IPS-11a (cell line): ENCODE results near the gene CDC42EP1.
A peak's percentile ranks its signal among the peaks of the same experiment; 100 is the strongest.

Experiments
- H3K4me3 ChIP-seq: one replicate; pipeline ENCODE4 v1.5.1; 2013; ENCODE audit warnings: low read depth, low read length, control low read depth

Gene CDC42EP1

DNA sequence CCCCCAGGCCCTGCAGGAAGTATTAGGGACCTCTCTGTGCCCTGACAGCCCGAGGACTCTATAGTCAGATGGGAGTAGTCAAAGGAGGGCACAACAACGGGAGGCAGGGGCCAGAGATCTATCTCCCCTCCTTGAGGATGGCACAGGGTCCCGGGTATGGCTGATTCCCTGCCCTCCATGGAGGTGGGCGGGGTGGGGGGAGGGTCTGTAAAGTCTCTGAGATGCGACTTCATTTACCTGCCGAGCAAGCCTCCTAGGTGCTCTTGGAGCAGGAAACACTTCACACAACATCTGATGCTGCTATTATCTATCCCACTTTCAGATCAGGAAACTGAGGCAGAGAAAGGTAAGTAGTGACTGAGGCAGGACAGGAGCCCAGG, 769 bp upstream of the CDC42EP1 start:
- H3K4me3 ChIP-seq: no peak overlapping the region

DNA sequence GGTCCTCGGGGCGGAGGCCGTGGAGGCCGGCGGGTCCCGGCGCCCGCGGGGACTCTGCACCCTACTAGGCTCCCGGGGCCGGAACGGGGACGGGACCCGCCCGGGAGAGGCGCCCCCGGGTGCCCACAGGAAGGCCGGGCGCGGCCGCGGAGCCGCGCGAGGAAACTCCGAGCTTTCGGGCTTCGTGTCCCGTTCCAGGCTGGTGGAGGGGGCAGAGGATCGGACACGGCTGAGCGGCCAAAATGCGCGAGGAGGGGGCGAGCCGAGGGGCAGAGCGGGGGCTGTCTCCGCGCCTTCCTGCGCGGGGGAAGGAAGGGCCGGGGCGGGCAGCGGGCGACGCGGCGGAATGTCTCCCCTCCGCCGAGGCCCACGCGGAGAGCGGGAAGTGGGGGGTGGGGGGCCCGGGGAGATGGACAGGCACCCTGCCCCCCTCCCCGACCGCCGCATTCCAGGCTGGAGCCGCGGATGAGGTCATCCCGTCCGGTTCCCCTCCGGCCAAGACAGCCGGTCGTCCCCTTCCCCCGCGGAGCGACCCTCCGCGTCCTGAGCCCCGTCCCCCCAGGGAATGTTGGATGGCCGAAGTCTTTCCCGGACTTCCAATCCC, 430 bp downstream of the CDC42EP1 start:
- H3K4me3 ChIP-seq: peak overlapping the region; percentile 54

DNA sequence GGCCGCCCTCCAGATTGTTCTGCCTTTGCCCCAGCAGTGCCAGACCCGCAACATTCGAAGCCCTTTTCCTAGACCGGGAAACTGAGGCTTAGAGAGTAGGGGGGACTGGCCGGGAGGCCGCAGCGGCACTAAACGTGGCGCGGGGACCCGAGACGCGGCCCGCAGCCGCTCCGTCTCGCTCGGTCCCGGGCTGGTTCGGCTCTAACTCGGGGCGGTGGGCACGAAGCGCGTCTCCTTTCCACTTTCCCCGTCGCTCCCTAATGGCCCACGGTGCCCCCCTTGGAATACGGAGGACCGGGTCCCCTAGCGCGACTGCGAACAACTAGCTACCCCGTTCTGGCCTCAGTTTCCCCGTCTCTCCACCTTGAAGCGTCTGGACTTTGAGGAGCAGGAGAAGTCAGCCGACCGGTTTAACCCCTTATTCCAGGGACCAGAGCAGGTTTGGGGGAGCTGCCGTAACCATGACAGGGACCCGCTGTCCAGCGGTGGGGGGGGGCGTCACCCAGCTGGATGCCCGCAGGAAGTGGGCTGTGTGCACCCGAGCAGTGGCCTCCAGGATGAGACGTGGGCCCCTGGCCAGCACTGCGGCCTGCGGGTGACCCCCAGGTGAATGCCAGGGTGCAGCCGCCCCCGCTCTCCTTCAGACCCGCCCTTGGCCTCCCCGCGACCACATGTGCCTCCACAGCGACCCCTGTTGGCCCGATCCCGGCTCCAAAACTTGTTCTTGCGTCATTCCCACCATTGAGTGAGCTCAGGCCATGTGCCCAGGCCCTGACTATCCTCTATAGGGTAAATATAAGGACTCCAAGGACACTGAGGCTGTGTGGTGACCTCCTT, 1.1 kb downstream of the CDC42EP1 start:
- peak overlapping the region; percentile 54 for H3K4me3 ChIP-seq

DNA sequence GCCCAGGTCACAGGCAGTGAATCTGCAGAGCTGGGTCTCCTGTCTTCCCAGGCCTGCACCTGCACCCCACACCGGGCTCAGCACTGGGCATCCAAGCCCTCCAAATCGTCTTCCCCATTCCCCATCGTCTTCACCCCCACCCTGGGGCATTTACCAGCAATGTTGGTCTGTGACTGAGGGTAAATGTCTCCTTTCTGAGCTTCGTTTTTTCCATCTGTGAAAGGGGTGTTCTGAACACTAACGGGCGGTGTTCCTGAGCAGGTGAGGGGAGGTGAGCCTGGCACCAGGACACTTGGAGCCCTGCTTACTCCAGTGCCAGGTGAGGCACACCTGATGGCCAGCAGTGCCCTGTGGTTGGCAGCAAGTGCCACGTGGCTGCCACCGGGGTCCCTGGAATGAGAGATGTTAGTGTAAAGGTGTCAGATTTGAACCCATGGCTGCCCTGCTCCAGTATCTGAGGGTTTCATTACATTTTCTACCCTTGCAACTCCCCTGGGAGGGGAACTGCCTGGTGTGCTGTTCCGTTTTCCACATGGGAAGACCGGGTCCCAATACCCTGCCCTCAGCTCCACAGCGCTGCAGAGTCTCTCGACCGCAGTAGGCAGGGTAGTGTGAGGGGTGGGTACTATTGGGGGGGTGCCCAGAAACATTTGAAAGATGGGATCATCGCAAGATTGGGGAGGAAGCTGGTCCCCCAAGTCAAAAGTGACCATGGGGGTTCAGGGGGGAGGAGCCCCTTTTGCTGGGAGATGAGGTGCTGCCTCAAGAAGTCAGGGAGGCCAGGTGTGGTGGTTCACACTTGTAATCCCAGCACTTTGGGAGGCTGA, 2.0 kb downstream of the CDC42EP1 start:
- no peak overlapping the region for H3K4me3 ChIP-seq

DNA sequence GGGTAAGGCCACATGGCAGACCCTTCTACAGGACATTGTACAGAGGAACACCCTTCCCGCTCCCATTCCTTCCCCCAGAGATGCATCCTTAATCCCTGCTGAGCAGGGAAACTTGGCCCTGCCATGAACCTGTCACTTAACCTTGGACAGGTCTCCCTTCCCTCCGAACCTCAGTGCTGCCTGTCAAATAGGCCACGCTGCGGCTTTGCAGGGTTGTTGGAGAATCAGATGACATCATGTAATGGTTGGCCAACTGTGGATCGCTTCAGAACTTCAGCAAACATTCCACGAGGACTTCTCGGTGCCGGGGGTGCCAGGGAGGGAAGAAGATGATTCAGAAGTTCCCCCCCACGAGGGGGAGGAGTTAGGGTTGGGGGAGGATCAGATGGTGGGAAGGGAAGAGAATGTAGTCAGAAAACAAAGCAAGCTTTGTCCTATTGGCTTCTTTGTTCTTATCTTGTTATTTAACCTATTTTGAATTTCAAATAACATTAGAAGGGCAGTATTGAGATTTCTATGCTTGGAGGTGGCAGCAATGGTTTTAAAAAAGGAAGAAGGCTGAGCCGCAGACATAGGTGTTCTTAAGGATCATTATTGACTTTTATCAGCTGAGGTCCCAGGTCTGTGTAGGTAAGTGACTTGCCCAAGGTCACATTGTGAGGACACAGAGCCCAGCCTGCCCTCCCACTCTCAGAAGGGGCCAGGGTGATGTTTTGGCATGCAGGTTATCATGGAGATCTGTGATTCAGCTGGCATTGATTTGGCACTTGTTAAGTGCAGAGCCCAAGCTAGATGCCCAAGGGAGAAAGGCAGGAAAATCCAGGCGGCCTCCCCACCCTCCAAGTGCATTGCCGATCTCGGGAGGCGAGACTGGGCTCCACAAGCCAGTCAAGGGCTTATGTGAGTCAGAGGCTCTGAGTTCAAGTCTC, 3.1 kb downstream of the CDC42EP1 start:
- H3K4me3 ChIP-seq: no peak overlapping the region

DNA sequence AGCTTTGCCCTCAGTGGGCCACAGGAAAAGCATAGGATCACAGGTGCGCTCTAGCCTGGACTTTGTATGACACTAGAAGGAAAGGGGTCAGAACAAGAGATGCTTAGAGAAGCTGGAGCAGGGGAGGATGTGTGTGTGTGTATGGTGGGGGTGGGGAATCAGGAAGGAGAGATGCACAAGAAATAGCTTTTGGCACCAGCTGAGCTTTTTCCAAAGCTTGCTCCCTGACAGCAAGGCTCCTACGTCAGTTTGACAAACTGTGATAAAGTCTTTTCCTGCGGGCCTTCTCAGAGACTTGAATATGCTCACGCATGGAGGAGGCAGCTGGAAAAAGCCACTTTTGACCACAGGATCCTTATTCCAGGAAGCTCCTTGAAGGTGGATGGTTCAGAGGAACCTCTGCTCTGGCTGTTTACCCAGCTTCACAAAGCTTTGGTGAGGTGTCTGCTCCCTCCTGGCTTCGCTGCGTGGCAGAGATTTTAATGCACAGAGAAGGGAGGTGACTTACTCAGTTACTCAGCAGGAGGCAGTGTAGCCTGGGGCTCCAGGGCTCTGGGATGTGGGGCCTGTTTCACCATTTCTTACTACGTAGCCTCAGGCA, 3.9 kb downstream of the CDC42EP1 start:
- no peak overlapping the region for H3K4me3 ChIP-seq

DNA sequence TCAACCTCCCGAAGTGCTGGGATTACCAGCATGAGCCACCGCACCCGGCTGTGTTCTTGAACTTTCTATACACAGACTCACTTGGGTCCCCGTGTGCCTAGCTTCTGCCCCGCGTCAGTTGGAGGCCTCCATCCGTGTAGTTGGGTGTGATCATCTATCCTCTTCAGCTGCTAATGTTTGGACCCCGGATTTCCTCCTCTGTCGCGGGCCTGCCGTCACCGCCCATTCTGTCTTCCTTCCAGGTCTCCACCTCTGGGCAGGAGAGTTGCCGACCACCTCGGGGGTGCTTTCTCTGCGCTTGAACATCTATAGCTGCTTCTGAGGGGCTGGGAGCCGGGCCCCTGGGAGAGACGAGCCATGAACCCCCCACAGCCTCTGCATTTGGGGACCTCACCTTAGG, 5.5 kb downstream of the CDC42EP1 start:
- H3K4me3 ChIP-seq: no peak overlapping the region

DNA sequence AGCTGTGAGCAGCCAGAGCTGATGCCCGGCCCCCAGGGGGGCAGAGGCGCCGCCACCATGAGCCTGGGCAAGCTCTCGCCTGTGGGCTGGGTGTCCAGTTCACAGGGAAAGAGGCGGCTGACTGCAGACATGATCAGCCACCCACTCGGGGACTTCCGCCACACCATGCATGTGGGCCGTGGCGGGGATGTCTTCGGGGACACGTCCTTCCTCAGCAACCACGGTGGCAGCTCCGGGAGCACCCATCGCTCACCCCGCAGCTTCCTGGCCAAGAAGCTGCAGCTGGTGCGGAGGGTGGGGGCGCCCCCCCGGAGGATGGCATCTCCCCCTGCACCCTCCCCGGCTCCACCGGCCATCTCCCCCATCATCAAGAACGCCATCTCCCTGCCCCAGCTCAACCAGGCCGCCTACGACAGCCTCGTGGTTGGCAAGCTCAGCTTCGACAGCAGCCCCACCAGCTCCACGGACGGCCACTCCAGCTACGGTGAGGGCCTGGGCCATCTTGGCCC, 6.1 kb downstream of the CDC42EP1 start:
- H3K4me3 ChIP-seq: no peak overlapping the region

DNA sequence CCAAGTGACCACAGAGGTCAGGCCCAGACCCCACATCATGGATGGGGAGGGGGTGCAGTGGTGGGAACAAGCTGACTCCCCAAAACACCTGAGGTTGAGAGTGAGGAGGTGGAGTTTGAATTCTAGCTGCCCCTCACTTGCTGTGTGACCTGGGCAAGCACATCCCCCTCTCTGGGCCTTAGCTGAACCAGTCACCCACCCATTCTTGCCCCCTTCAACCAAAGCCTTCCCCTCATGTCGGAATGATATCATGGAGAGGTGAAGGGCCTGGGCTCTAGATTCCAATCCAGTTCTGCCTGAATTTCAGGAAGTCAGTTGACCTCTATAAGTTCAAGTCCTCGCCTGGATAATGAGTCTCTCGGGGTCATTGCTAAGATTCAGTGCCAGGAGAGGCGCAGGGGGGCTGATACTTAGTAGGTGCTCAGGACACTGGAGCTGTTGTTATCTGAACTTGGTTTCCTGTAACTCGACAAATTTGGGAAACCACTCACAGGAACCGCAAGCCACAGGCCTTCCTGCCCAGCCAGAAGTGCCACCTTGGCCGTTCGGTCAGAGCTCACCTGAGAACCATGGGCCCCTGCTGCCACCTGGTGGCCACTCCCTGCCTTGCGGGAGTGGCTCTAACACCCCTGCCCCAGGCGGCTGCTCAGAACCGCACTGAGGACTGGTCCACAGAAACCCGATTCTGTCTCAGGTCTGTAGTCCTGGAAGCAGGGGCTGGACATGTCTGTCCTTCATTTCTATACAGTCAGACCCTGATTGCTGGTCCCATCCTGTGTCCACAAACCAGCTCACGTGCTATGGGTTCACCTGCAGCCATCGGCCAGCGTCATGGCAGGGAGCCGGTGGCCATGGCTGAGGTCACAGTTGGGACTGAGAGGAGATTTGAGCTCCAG, 6.9 kb downstream of the CDC42EP1 start:
- H3K4me3 ChIP-seq: no peak overlapping the region

DNA sequence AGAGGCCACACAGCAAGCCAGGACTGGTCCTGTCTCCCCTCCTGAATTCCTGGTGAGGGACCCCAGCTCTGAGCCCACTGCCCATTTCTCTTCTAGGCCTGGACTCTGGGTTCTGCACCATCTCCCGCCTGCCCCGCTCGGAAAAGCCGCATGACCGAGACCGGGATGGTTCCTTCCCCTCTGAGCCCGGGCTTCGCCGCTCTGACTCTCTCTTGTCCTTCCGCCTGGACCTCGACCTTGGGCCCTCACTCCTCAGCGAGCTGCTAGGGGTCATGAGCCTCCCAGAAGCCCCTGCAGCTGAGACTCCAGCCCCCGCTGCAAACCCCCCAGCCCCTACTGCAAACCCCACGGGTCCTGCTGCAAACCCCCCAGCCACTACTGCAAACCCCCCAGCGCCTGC, 7.7 kb downstream of the CDC42EP1 start:
- no peak overlapping the region for H3K4me3 ChIP-seq

DNA sequence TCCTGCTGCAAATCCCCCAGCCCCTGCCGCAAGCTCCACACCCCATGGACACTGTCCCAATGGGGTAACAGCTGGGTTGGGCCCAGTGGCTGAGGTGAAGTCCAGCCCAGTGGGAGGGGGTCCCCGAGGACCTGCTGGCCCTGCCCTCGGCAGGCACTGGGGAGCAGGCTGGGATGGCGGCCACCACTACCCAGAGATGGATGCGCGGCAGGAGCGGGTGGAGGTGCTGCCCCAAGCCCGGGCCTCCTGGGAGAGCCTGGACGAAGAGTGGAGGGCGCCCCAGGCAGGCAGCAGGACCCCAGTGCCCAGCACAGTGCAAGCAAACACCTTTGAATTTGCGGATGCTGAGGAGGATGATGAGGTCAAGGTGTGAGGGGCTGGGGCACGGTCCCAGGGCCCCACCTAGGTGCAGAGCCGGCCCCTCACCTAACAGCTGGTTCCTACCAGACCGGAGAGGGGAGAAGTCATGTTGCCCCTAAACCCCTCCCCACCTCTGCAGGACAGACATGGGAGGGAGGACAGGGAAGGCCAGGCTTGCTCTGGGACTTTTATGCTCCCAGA, 8.2 kb downstream of the CDC42EP1 start:
- H3K4me3 ChIP-seq: no peak overlapping the region

DNA sequence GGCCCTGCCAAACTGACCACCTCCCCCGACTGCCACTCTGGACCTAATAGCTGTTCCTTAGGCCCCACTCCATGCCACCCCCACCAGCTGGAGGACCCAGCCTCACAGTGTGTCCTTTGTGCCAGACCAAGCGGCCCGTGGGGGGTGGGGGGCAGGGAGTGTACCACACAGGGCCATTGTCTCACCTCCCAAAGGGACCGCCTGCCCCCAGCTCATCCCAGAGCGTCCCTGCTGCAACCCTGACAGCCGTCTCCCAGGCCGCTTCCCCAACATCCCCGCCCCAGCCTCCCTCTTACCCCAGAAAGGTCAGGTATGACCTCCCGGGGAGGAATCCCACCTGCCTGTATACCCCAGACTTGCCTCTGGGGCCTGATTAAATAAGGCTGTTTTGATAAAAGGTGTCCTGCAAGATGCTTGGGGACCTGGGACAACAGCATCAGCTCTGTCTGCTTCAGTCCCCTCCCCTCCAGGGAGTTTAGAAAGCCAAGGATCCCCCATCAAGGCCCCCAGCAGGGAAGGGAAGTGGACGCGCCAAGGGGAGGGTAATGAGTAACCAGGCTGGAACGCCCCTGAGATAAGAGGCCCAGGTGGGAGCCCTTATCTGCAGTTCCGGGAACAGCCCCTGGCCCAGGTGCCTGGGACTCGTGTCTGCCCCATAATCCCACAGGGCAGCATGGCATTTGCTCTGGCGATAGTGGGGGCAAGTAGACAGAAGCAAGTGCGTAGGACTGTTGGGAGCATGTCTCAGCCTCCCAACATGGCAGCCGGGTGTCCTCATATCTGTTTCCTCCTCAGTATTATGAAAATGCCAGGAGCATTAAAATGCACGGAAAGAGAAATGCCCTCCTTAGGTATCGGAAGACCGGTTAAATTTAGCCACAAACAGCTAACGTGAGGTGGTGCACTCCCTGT, 9.0 kb downstream of the CDC42EP1 start:
- no peak overlapping the region for H3K4me3 ChIP-seq

DNA sequence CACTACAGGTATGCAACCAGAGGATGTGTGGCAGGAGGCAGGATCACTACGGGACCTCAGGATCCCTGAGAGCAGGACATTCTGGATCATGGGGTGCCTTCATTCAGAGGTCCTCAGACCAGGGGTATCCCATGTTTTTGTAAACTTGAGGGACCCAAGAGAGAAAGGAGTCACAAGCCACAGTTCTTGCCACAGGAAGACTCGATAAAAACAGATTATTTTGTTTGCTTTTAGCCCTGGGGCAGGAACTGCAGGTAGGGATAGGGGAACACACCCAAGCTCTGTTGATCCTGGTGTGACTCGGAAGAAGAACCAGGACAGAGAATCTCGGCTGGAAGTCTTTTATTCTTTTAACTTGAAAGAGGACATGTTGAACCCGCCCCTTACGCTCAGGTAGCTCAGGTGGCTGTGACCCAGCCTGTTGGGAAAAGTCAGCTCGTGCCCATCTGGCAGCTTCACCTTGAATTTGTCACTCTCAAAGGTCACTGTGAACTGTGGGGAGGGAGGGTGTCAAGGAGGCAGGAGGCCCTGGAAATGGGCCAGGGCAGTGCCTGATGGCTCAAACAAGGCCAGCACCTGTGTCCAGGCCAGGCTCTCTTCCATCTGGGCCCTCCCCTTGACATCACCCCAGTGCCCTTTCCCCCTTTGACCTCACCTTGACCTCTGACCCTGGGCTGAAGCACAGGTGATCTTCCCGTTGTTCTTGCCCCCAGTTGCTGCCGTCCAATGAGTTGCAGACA, 9.8 kb downstream of the CDC42EP1 start:
- no peak overlapping the region for H3K4me3 ChIP-seq

DNA sequence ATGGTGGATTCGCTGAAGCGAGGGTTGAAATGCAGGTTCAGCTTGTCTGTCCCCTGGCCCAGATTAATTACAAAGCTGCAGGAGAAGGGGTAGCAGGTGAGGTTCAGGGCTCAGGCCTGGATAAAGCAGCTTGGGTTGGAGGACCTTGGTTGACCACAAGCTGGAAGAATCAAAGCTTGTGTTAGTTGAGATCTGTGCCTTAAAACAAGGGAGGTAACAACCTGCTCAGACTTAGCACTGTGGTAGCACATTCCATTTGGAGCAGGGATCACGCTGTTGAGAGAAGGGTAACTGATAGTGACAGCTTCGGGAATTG, 10.3 kb downstream of the CDC42EP1 start:
- no peak overlapping the region for H3K4me3 ChIP-seq

DNA sequence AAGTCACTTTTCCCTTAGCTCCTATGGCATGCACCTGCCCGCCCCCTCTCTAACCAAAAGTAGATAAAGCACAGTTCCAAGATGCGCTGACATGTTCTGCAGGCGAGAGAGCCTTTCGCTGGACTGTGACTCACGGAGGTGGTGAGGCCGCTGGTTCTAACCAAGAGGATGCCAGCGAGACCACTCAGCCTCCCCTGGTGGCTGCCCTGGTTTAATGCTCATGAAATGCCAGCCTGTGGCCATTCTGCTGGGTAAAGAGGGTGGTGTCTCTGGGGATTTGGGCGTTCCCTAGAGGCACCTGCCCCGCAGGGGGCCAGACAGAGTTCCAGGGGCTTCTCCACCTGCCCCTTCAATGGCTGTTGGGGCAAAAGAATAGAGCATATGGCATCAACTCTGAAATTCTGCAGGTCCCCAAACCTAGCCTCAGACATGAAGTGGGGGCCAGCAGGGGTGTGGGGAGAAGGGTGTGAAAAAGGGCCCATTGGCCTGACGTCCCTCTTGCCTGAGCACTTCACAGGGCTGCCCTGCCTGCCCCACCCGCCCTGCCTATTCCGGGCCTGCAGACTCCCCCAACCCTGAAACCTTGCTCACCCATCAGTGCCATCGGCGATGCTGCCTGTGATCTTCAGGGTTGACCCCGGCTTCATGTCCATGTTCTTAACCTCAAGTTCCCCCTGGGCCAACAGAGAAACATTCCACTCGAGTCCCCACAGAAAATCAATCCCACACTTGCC, 11.1 kb downstream of the CDC42EP1 start:
- no peak overlapping the region for H3K4me3 ChIP-seq

DNA sequence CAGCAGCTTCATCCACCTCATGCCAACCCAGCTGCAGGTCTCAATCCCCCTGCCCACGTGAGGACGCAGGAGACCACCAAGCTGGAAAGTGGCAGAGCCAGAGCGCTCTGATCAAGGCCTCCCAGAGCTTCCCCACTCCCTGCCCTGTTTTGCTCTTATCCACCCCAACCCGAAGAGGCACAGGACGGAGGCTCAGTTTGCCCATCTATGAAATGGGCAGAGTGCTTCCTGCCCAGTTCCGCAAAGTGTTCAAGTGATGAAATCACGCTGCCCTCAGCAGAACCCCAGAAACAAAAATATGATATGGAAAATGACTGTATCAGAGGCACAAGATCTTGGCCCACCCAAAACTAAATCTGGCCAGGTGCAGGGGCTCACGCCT, 11.7 kb downstream of the CDC42EP1 start:
- H3K4me3 ChIP-seq: no peak overlapping the region
